GM18867 (cell line): ENCODE data around the gene MARCHF10.

Experiments
- ATAC-seq: cut with Tn5 transposase; IDR thresholded peaks from one replicate; pipeline ENCODE4 v1.9.1; 2021; ENCODE audit warnings: mild to moderate bottlenecking, moderate library complexity; ENCODE audit not compliant: unreplicated experiment

Gene MARCHF10

GRCh38 chr17:62755141-62755851 is 52.8 kb downstream of the MARCHF10 start:
- ATAC-seq, result no peak

GRCh38 chr17:62754631-62755030 is 53.5 kb downstream of the MARCHF10 start:
- ATAC-seq, result no peak

GRCh38 chr17:62753562-62753961 is 54.6 kb downstream of the MARCHF10 start:
- ATAC-seq, result no peak

GRCh38 chr17:62751060-62751691 is 56.9 kb downstream of the MARCHF10 start:
- no peak for ATAC-seq

- ATAC-seq, result no peak
Observed at GRCh38 chr17:62750631-62751051, 57.5 kb downstream of the MARCHF10 start.

GRCh38 chr17:62749926-62750325 is 58.2 kb downstream of the MARCHF10 start:
- no peak for ATAC-seq

GRCh38 chr17:62746941-62747340 is 61.2 kb downstream of the MARCHF10 start:
- ATAC-seq, result no peak

GRCh38 chr17:62745806-62746205 is 62.3 kb downstream of the MARCHF10 start:
- no peak for ATAC-seq

GRCh38 chr17:62744259-62744658 is 63.9 kb downstream of the MARCHF10 start:
- no peak for ATAC-seq

- peak; percentile 72 for ATAC-seq
Observed at GRCh38 chr17:62741290-62741689, 66.8 kb downstream of the MARCHF10 start.

GRCh38 chr17:62739645-62740388 is 68.3 kb downstream of the MARCHF10 start:
- ATAC-seq, result no peak

- ATAC-seq, result no peak
Observed at GRCh38 chr17:62738281-62738680, 69.8 kb downstream of the MARCHF10 start.

GRCh38 chr17:62737513-62737912 is 70.6 kb downstream of the MARCHF10 start:
- ATAC-seq, result peak; percentile 39

GRCh38 chr17:62735044-62735651 is 73.0 kb downstream of the MARCHF10 start:
- no peak for ATAC-seq

- ATAC-seq, result no peak
Observed at GRCh38 chr17:62732125-62732524, 76.0 kb downstream of the MARCHF10 start.

GRCh38 chr17:62727916-62728672 is 80.0 kb downstream of the MARCHF10 start:
- no peak for ATAC-seq

- ATAC-seq, result no peak
Observed at GRCh38 chr17:62725791-62726249, 82.3 kb downstream of the MARCHF10 start.

- ATAC-seq, result peak; percentile 90
Observed at GRCh38 chr17:62724398-62725146, 83.5 kb downstream of the MARCHF10 start.

GRCh38 chr17:62723842-62724241 is 84.3 kb downstream of the MARCHF10 start:
- no peak for ATAC-seq

GRCh38 chr17:62722625-62723024 is 85.5 kb downstream of the MARCHF10 start:
- no peak for ATAC-seq
